ENCODE results near the gene STK10. TPM values are rescaled to one million over a fixed set of nuclear protein-coding genes. Genes with fewer than 3 reads are reported as not detected.

Gene STK10
- total RNA-seq, 3 donors from 2014 or later, result 17.1 to 32.5 (median 23.3) TPM

GRCh38 chr5:172086194-172086975 lies 101.6 kb downstream of the STK10 start:
- Histone ChIP-seq H3K27me3 (no peaks in the 10 kb centered on the region), H3K36me3 (no peaks in the 10 kb centered on the region), H3K4me1 (no peaks in the 10 kb centered on the region), H3K9me3 (no peaks in the 10 kb centered on the region), H3K27ac (no peak overlapping the region), H3K4me3 (no peak overlapping the region)
- intact Hi-C loops (cut with DNase I; ENCODE audit: low total_unique reads), result no loop called here
- TF ChIP-seq POLR2AphosphoS5 (IDR thresholded peaks at IDR 0.05) (no peak), CTCF (IDR thresholded peaks at IDR 0.05) (no peak), POLR2A (IDR thresholded peaks at IDR 0.05) (no peak)
- no peak for DNase-seq (ENCODE audit: low spot score in 2 of 2)

- Histone ChIP-seq H3K27ac (no peak overlapping the region), H3K36me3 (no peaks in the 10 kb centered on the region), H3K27me3 (no peaks in the 10 kb centered on the region), H3K4me3 (no peak overlapping the region), H3K4me1 (no peaks in the 10 kb centered on the region), H3K9me3 (no peaks in the 10 kb centered on the region)
- no peak for DNase-seq (ENCODE audit: low spot score in 2 of 2)
- intact Hi-C loops (cut with DNase I; ENCODE audit: low total_unique reads), result no loop called here
- TF ChIP-seq POLR2A (IDR thresholded peaks at IDR 0.05), result no peak
- TF ChIP-seq CTCF (IDR thresholded peaks at IDR 0.05), result no peak
Observed at GRCh38 chr5:172085738-172086137, 102.3 kb downstream of the STK10 start.

- DNase-seq (ENCODE audit: low spot score in 2 of 2), result no peak
- H3K9me3 ChIP-seq, result no peaks in the 10 kb centered on the region
- intact Hi-C loops (cut with DNase I; ENCODE audit: low total_unique reads), result no loop called here
- no peak for TF ChIP-seq CTCF (IDR thresholded peaks at IDR 0.05)
- no peak for TF ChIP-seq POLR2AphosphoS5 (IDR thresholded peaks at IDR 0.05)
- no peak for TF ChIP-seq POLR2A (IDR thresholded peaks at IDR 0.05)
- no peak overlapping the region for H3K4me3 ChIP-seq
- H3K27ac ChIP-seq, result no peak overlapping the region
- no peaks in the 10 kb centered on the region for H3K27me3 ChIP-seq
- H3K36me3 ChIP-seq, result no peaks in the 10 kb centered on the region
- H3K4me1 ChIP-seq, result no peaks in the 10 kb centered on the region
Observed at GRCh38 chr5:172082180-172082579, 105.8 kb downstream of the STK10 start.

- TF ChIP-seq POLR2A (IDR thresholded peaks at IDR 0.05), result no peak
- no peak for TF ChIP-seq POLR2AphosphoS5 (IDR thresholded peaks at IDR 0.05)
Observed at GRCh38 chr5:172079876-172080275, 108.1 kb downstream of the STK10 start.

GRCh38 chr5:172078726-172079345 lies 109.2 kb downstream of the STK10 start:
- TF ChIP-seq POLR2AphosphoS5 (IDR thresholded peaks at IDR 0.05) (no peak), POLR2A (IDR thresholded peaks at IDR 0.05) (no peak), CTCF (IDR thresholded peaks at IDR 0.05) (no peak)
- intact Hi-C loops (cut with DNase I; ENCODE audit: low total_unique reads), result no loop called here
- Histone ChIP-seq H3K9me3 (no peaks in the 10 kb centered on the region), H3K36me3 (no peaks in the 10 kb centered on the region), H3K27ac (peak overlapping the region in 1 of 2 donors; percentile 48), H3K27me3 (no peaks in the 10 kb centered on the region), H3K4me1 (no peaks in the 10 kb centered on the region), H3K4me3 (no peak overlapping the region)
- no peak for DNase-seq (ENCODE audit: low spot score in 2 of 2)

More at GRCh38 chr5:172079876-172080275, 108.1 kb downstream of the STK10 start:
- H3K9me3 ChIP-seq, result no peaks in the 10 kb centered on the region
- H3K27me3 ChIP-seq, result no peaks in the 10 kb centered on the region
- no peak for DNase-seq (ENCODE audit: low spot score in 2 of 2)
- no peaks in the 10 kb centered on the region for H3K36me3 ChIP-seq
- H3K4me3 ChIP-seq, result no peak overlapping the region
- intact Hi-C loops (cut with DNase I; ENCODE audit: low total_unique reads), result no loop called here
- H3K4me1 ChIP-seq, result no peaks in the 10 kb centered on the region
- no peak overlapping the region for H3K27ac ChIP-seq

Data from breast epithelium (tissue), 4 donors.